H1 (cell line): ENCODE measurements around the gene MAP6D1. TPM values are rescaled to one million over a fixed set of nuclear protein-coding genes. Genes with fewer than 3 reads are reported as not detected.
"Not testable (repeated sequence)": the region's sequence is repeated elsewhere in the genome, so short reads cannot be mapped to it uniquely, and the experiment has no call there.

Experiments
- CTCF ChIA-PET: fragments of 300-600 bp; sonication (Branson Sonifier 250); formaldehyde crosslinking; loops from one replicate; lab custom pipeline; 2021; ENCODE audit not compliant: partially characterized antibody; lab: Charles Lee
- POLR2A ChIA-PET: fragments of 300-600 bp; sonication (Branson Sonifier 250); formaldehyde crosslinking; loops from one replicate; lab custom pipeline; 2021; ENCODE audit warnings: inconsistent platforms; ENCODE audit not compliant: partially characterized antibody; lab: Charles Lee
- DNase-seq, 2 experiments: peaks; one replicate each; pipeline versions ENCODE4 v3.0.0 to v3.0.0-alpha.2; 2010 to 2022; ENCODE audit warnings: low spot score in 2 of 2, low read depth in 1 of 2, mixed read lengths in 1 of 2
- FAIRE-seq: peaks from 2 replicates; lab custom pipeline; 2011; peaks lifted over from hg19 to GRCh38; lab: Jason Lieb, UNC
- H2AFZ ChIP-seq: 2 replicates; pipeline ENCODE4 v1.8.1; 2012; ENCODE audit warnings: low read length, inconsistent platforms
- H2AK5ac ChIP-seq: 2 replicates; pipeline ENCODE4 v1.6.1; 2013; ENCODE audit warnings: low read depth, low read length
- H2BK120ac ChIP-seq: replicated peaks from 2 replicates; pipeline ENCODE3; 2013; ENCODE audit warnings: low read depth, low read length, inconsistent platforms
- H2BK12ac ChIP-seq: 2 replicates; pipeline ENCODE4 v1.6.1; 2013; ENCODE audit warnings: low read depth, low read length
- H2BK15ac ChIP-seq: 2 replicates; pipeline ENCODE4 v1.6.1; 2013; ENCODE audit warnings: low read length
- H2BK20ac ChIP-seq: 2 replicates; pipeline ENCODE4 v1.6.1; 2013; ENCODE audit warnings: low read length
- H2BK5ac ChIP-seq: 2 replicates; pipeline ENCODE4 v1.6.1; 2013; ENCODE audit warnings: low read depth, low read length
- H3K14ac ChIP-seq: 2 replicates; pipeline ENCODE4 v1.6.1; 2013; ENCODE audit warnings: inconsistent platforms; ENCODE audit not compliant: insufficient read length
- H3K18ac ChIP-seq: 2 replicates; pipeline ENCODE4 v1.6.1; 2013; ENCODE audit warnings: low read length; ENCODE audit errors: extremely low read depth
- H3K23ac ChIP-seq: 2 replicates; pipeline ENCODE4 v1.6.1; 2013; ENCODE audit warnings: inconsistent platforms; ENCODE audit not compliant: insufficient read length
- H3K23me2 ChIP-seq: 2 replicates; pipeline ENCODE4 v1.6.1; 2013; ENCODE audit warnings: low read depth, low read length
- H3K27ac ChIP-seq: 2 replicates; pipeline ENCODE4 v1.6.1; 2011; ENCODE audit warnings: low read depth, low read length, inconsistent platforms
- H3K27me3 ChIP-seq, 4 experiments: replicated peaks in 1 of 4; 1 replicate in 1 of 4; 2 replicates in 3 of 4; pipeline versions ENCODE4 v1.6.1 to v1.8.1; 2011 to 2013; ENCODE audit warnings: low read length in 3 of 4, mild to moderate bottlenecking in 3 of 4, inconsistent platforms in 2 of 4, mixed read lengths in 2 of 4, moderate library complexity in 1 of 4; ENCODE audit not compliant: control insufficient read depth in 3 of 4, insufficient read depth in 3 of 4; ENCODE audit errors: extremely low read depth in 1 of 4
- H3K36me3 ChIP-seq, 4 experiments: 2 replicates each; pipeline versions ENCODE4 v1.6.1 to v1.8.1; 2011 to 2013; ENCODE audit warnings: mild to moderate bottlenecking in 4 of 4, low read length in 3 of 4, moderate library complexity in 2 of 4, control low read depth in 1 of 4, inconsistent platforms in 1 of 4; ENCODE audit not compliant: insufficient read depth in 4 of 4, control insufficient read depth in 2 of 4
- H3K4ac ChIP-seq: replicated peaks from 2 replicates; pipeline ENCODE3; 2013; ENCODE audit warnings: low read length, low read depth, mixed read lengths, inconsistent platforms; ENCODE audit not compliant: insufficient read length
- H3K4me1 ChIP-seq, 4 experiments: replicated peaks in 1 of 4; 1 replicate in 1 of 4; 2 replicates in 3 of 4; pipeline versions ENCODE4 v1.6.1 to v1.8.1; 2011 to 2013; ENCODE audit warnings: low read length in 3 of 4, inconsistent platforms in 2 of 4, mixed read lengths in 1 of 4; ENCODE audit not compliant: insufficient read depth in 4 of 4, control insufficient read depth in 3 of 4
- H3K4me2 ChIP-seq, 2 experiments: 2 replicates each; pipeline versions ENCODE4 v1.6.1 to v1.8.1; 2011 to 2013; ENCODE audit warnings: low read depth in 2 of 2, low read length in 2 of 2, control low read depth in 1 of 2, inconsistent platforms in 1 of 2, mild to moderate bottlenecking in 1 of 2; ENCODE audit not compliant: insufficient read depth in 1 of 2
- H3K4me3 ChIP-seq, 4 experiments: fragments of 200-600, 300-600 bp in 1 of 4; sonication (generic), shearing (Covaris generic), sonication (Bioruptor Twin) in 1 of 4; 2 replicates each; pipeline versions ENCODE4 v1.5.1 to v1.8.1; 2011 to 2016; ENCODE audit warnings: low read length in 4 of 4, low read depth in 3 of 4, control low read depth in 2 of 4, inconsistent platforms in 2 of 4, mild to moderate bottlenecking in 2 of 4, mixed read lengths in 1 of 4, moderate library complexity in 1 of 4; ENCODE audit not compliant: insufficient read depth in 2 of 4; ENCODE audit errors: extremely low read depth in 1 of 4
- H3K56ac ChIP-seq: replicated peaks from 2 replicates; pipeline ENCODE3; 2013; ENCODE audit warnings: low read depth, mild to moderate bottlenecking, mixed read lengths, low read length, inconsistent platforms; ENCODE audit not compliant: insufficient read length
- H3K79me1 ChIP-seq: 2 replicates; pipeline ENCODE4 v1.6.1; 2013; ENCODE audit warnings: low read depth, low read length, control low read depth
- H3K79me2 ChIP-seq, 2 experiments: 2 replicates each; pipeline versions ENCODE4 v1.6.1 to v1.8.1; 2012 to 2013; ENCODE audit warnings: low read length in 2 of 2, mild to moderate bottlenecking in 2 of 2, inconsistent platforms in 1 of 2; ENCODE audit not compliant: insufficient read depth in 2 of 2, control insufficient read depth in 1 of 2
- H3K9ac ChIP-seq, 4 experiments: replicated peaks in 1 of 4; 1 replicate in 1 of 4; 2 replicates in 3 of 4; pipeline versions ENCODE4 v1.6.1 to v1.8.1; 2011 to 2013; ENCODE audit warnings: low read depth in 3 of 4, low read length in 3 of 4, control low read depth in 2 of 4, mild to moderate bottlenecking in 2 of 4, moderate library complexity in 2 of 4, inconsistent platforms in 1 of 4; ENCODE audit errors: extremely low read depth in 1 of 4
- H3K9me3 ChIP-seq, 2 experiments: 2 replicates each; pipeline versions ENCODE4 v1.6.1 to v1.8.1; 2012 to 2013; ENCODE audit warnings: mild to moderate bottlenecking in 2 of 2, moderate library complexity in 2 of 2, control low read depth in 1 of 2, inconsistent platforms in 1 of 2, low read depth in 1 of 2, low read length in 1 of 2, mixed read lengths in 1 of 2; ENCODE audit not compliant: insufficient read depth in 2 of 2
- H4K20me1 ChIP-seq, 2 experiments: replicated peaks in 1 of 2; 2 replicates each; pipeline versions ENCODE3 to v1.8.1; 2011 to 2013; ENCODE audit warnings: inconsistent platforms in 2 of 2, low read length in 2 of 2, mild to moderate bottlenecking in 1 of 2; ENCODE audit not compliant: insufficient read depth in 2 of 2, control insufficient read depth in 1 of 2
- H4K5ac ChIP-seq: 2 replicates; pipeline ENCODE4 v1.6.1; 2013; ENCODE audit warnings: low read length, low read depth, mixed read lengths, inconsistent platforms; ENCODE audit not compliant: insufficient read length
- H4K8ac ChIP-seq: 2 replicates; pipeline ENCODE4 v1.8.0; 2013; ENCODE audit warnings: mild to moderate bottlenecking, moderate library complexity, low read length, inconsistent platforms; ENCODE audit not compliant: insufficient read depth; ENCODE audit errors: extremely low read depth
- H4K91ac ChIP-seq: replicated peaks from 2 replicates; pipeline ENCODE3; 2013; ENCODE audit warnings: low read length, mixed read lengths, inconsistent platforms; ENCODE audit not compliant: insufficient read length
- TEAD4 ChIP-seq: IDR thresholded peaks from 2 replicates; pipeline ENCODE4 v1.6.1; 2012; ENCODE audit warnings: low read depth, low read length, inconsistent platforms, mixed read lengths
- ZNF274 ChIP-seq: IDR thresholded peaks from 2 replicates; pipeline ENCODE4 v1.7.0; 2012; ENCODE audit warnings: low read length, borderline replicate concordance; ENCODE audit errors: extremely low read depth
- WGBS, 2 experiments: shearing (Covaris generic) in 1 of 2; methylation state at CpG; one replicate each; pipeline versions ENCODE4 v1.1.6 to v1.1.7; 2013 to 2015; ENCODE audit warnings: low lambda C conversion rate in 2 of 2, mixed read lengths in 2 of 2, inconsistent platforms in 1 of 2, low coverage in 1 of 2, missing lambda C conversion rate in 1 of 2; ENCODE audit not compliant: insufficient replicate concordance in 2 of 2, insufficient coverage in 1 of 2, insufficient read length in 1 of 2; ENCODE audit errors: extremely low coverage in 1 of 2, missing lambda C conversion rate in 1 of 2; 5-methylcytosine and 5-hydroxymethylcytosine counted together
- polyA plus RNA-seq, 7 experiments: library from polyadenylated mRNA; depleted of rRNA in 3 of 7; stranded (reverse) in 5 of 7; unstranded in 2 of 7; fragments of >200 nt in 5 of 7; fragments of 200-250 nt in 2 of 7; gene quantifications; 1 replicate in 5 of 7; 2 replicates in 1 of 7; 4 replicates in 1 of 7; pipeline versions ENCODE4 v1.2.1 to v1.2.3, GENCODE V29; 2011 to 2013; ENCODE audit warnings: missing spikeins in 2 of 7, mixed read lengths in 2 of 7
- total RNA-seq: library from RNA; stranded (reverse); fragmentation: NEBNext Ultra II Directional; extraction: Animal tissue kit (Norgen Biotek cat#: 25700); gene quantifications from 2 replicates; pipeline ENCODE4 v1.2.1, GENCODE V29; 2021

The MAP6D1 gene
- total and polyA plus RNA-seq, 2 of the 8 experiments (the other 6 are each of a cell fraction or from before 2014, with no cell fraction given): 4.8 to 5.2 TPM

GRCh38 chr3:183777016-183777618 is 48.3 kb downstream of the MAP6D1 start (continued):
- TF ChIP-seq ZNF274 (no peak), TEAD4 (no peak)

- H3K4me2 ChIP-seq, H3K9me3 ChIP-seq, H3K79me2 ChIP-seq, H3K4me3 ChIP-seq, H3K9ac ChIP-seq, H3K14ac ChIP-seq, H2AFZ ChIP-seq, H2BK20ac ChIP-seq, H3K23ac ChIP-seq, H4K5ac ChIP-seq, POLR2A ChIA-PET, H2BK5ac ChIP-seq, H2BK15ac ChIP-seq, H2BK12ac ChIP-seq, H4K20me1 ChIP-seq, H3K23me2 ChIP-seq, H3K27me3 ChIP-seq, DNase-seq, H3K18ac ChIP-seq, H2BK120ac ChIP-seq, H4K8ac ChIP-seq, H3K56ac ChIP-seq, H2AK5ac ChIP-seq, H4K91ac ChIP-seq, H3K27ac ChIP-seq, H3K4ac ChIP-seq, FAIRE-seq, H3K79me1 ChIP-seq, H3K4me1 ChIP-seq: not testable (repeated sequence)
- peaks cover 36 to 85% (median 71%) of the 10 kb centered on the region in 4 experiments for H3K36me3 ChIP-seq
- 86% methylated on average over 5 of the region's 5 CpGs; no CpG with 5 or more reads in 1 of the 2 experiments for WGBS, 2 experiments
- CTCF ChIA-PET: interaction anchor here (1.5 kb wide), 1 partner anchor 9 kb away, joined by 4 read pairs; no protein-coding TSS in a partner anchor
Measured at GRCh38 chr3:183776451-183776850, 48.9 kb downstream of the MAP6D1 start.
